Neutrophil (primary cell): ENCODE data around the gene GPR139.

Source experiments
- H3K27ac ChIP-seq: fragments of 200-600 bp; sonication (generic); 2 replicates; pipeline ENCODE4 v1.5.1; 2016; ENCODE audit warnings: mild to moderate bottlenecking, moderate library complexity
- H3K27me3 ChIP-seq: fragments of 200-600 bp; sonication (generic); 2 replicates; pipeline ENCODE4 v1.6.0; 2016; ENCODE audit warnings: mild to moderate bottlenecking
- H3K36me3 ChIP-seq: fragments of 200-600 bp; sonication (generic); 2 replicates; pipeline ENCODE4 v1.5.1; 2017
- H3K4me1 ChIP-seq, 2 experiments: fragments of 200-600 bp in 1 of 2; sonication (generic) in 1 of 2; 1 replicate in 1 of 2; 2 replicates in 1 of 2; pipeline versions ENCODE4 v1.5.1 to v1.6.1; 2013 to 2016; ENCODE audit warnings: low read depth in 1 of 2, low read length in 1 of 2, mild to moderate bottlenecking in 1 of 2, moderate library complexity in 1 of 2; ENCODE audit not compliant: control insufficient read depth in 1 of 2, insufficient read depth in 1 of 2
- H3K4me3 ChIP-seq, 2 experiments: fragments of 200-600 bp in 1 of 2; sonication (generic) in 1 of 2; 1 replicate in 1 of 2; 2 replicates in 1 of 2; pipeline ENCODE4 v1.5.1; 2013 to 2016; ENCODE audit warnings: low read depth in 1 of 2, low read length in 1 of 2, mild to moderate bottlenecking in 1 of 2, moderate library complexity in 1 of 2
- H3K9me3 ChIP-seq: fragments of 200-600 bp; sonication (generic); 2 replicates; pipeline ENCODE4 v1.5.1; 2016
- CTCF ChIP-seq: fragments of 200-600 bp; sonication (generic); IDR thresholded peaks from 2 replicates; pipeline ENCODE4 v1.5.1; 2016; ENCODE audit warnings: antibody characterized with exemption

Gene GPR139

GRCh38 chr16:20023190-20023589, 50.5 kb downstream of the GPR139 start:
- Histone ChIP-seq H3K4me1 (no peaks in the 10 kb centered on the region), H3K36me3 (no peaks in the 10 kb centered on the region), H3K9me3 (no peaks in the 10 kb centered on the region), H3K27me3 (no peaks in the 10 kb centered on the region), H3K4me3 (no peak overlapping the region), H3K27ac (no peak overlapping the region)
- TF ChIP-seq CTCF: no peak

- TF ChIP-seq CTCF: no peak
- Histone ChIP-seq H3K27ac (no peak overlapping the region), H3K27me3 (no peaks in the 10 kb centered on the region), H3K36me3 (no peaks in the 10 kb centered on the region), H3K4me1 (no peaks in the 10 kb centered on the region), H3K4me3 (no peak overlapping the region), H3K9me3 (no peaks in the 10 kb centered on the region)
These were observed 52.7 kb downstream of the GPR139 start for GRCh38 chr16:20020976-20021375.

GRCh38 chr16:20020083-20020482, 53.6 kb downstream of the GPR139 start:
- no peak overlapping the region for H3K27ac ChIP-seq
- H3K4me1 ChIP-seq: no peaks in the 10 kb centered on the region
- H3K9me3 ChIP-seq: no peaks in the 10 kb centered on the region
- H3K36me3 ChIP-seq: no peaks in the 10 kb centered on the region
- no peak overlapping the region for H3K4me3 ChIP-seq
- no peak for TF ChIP-seq CTCF
- no peaks in the 10 kb centered on the region for H3K27me3 ChIP-seq

GRCh38 chr16:20016234-20016633, 57.5 kb downstream of the GPR139 start:
- no peaks in the 10 kb centered on the region for H3K27me3 ChIP-seq
- no peak for TF ChIP-seq CTCF

GRCh38 chr16:20004931-20005330, 68.8 kb downstream of the GPR139 start:
- no peak overlapping the region for H3K4me3 ChIP-seq

More at GRCh38 chr16:20016234-20016633, 57.5 kb downstream of the GPR139 start:
- no peak overlapping the region for H3K4me3 ChIP-seq
- H3K36me3 ChIP-seq: no peaks in the 10 kb centered on the region
- H3K27ac ChIP-seq: no peak overlapping the region
- no peaks in the 10 kb centered on the region for H3K9me3 ChIP-seq
- no peaks in the 10 kb centered on the region for H3K4me1 ChIP-seq

More at GRCh38 chr16:20004931-20005330, 68.8 kb downstream of the GPR139 start:
- Histone ChIP-seq H3K36me3 (no peaks in the 10 kb centered on the region), H3K27me3 (no peaks in the 10 kb centered on the region), H3K9me3 (no peaks in the 10 kb centered on the region), H3K4me1 (no peaks in the 10 kb centered on the region), H3K27ac (no peak overlapping the region)
- TF ChIP-seq CTCF: no peak
